Panc1 (cell line): ENCODE data around the gene NNMT.

Experiments used
- CTCF ChIP-seq: fragments of 450-650 bp; IDR thresholded peaks from 2 replicates; pipeline ENCODE4 v1.5.1; 2017; ENCODE audit warnings: mild to moderate bottlenecking
- POLR2AphosphoS5 ChIP-seq: IDR thresholded peaks from 2 replicates; pipeline ENCODE4 v1.6.1; 2012; ENCODE audit warnings: mild to moderate bottlenecking, low read depth, low read length, moderate library complexity

GRCh38 chr11:114289779-114290178 is 6.4 kb upstream of the NNMT start:
- TF ChIP-seq POLR2AphosphoS5 (no peak), CTCF (no peak)
